ENCODE measurements around the gene SOBP.

DNA sequence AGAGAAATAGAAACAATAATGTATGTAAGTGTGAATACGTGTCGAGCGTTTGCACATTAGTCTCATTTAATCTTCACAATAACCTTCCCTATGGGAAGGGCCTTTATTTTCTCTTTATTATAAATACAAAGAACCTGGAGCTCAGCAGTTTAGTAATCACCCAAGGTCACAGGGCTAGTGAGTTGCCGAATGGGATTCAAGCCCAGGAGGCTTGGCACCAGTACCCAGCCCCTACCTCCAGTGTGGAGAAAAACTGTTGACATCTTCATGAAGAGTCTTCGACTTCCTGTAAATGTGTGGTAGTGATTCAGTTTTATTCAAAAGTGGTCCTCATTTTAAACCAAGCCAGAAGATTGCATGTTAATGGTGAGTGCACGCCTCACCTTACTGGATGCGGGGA lies 171.4 kb downstream of the SOBP start:
- TF ChIP-seq CTCF (IDR thresholded peaks at IDR 0.05), result no peak
- no peak for TF ChIP-seq POLR2A (IDR thresholded peaks at IDR 0.05)
- no peak for TF ChIP-seq EP300 (IDR thresholded peaks at IDR 0.05)

Data from tibial nerve (tissue), 4 donors.